ENCODE measurements around the gene CTNNA1. TPM values are rescaled to one million over a fixed set of nuclear protein-coding genes. Genes with fewer than 3 reads are reported as not detected.

The CTNNA1 gene
- total RNA-seq, 1 donor, result 327 TPM

GRCh38 chr5:138922494-138922893 lies 169.3 kb downstream of the CTNNA1 start:
- DNase-seq (ENCODE audit: low read depth), result no peak
- H3K4me3 ChIP-seq (ENCODE audit: low read depth, low read length), result no peak overlapping the region
- TF ChIP-seq CTCF (IDR thresholded peaks at IDR 0.05; ENCODE audit: insufficient read depth, low read length), result no peak

GRCh38 chr5:138925090-138925635 lies 171.9 kb downstream of the CTNNA1 start:
- no peak for DNase-seq (ENCODE audit: low read depth)
- no peak overlapping the region for H3K4me3 ChIP-seq (ENCODE audit: low read depth, low read length)
- TF ChIP-seq CTCF (IDR thresholded peaks at IDR 0.05; ENCODE audit: insufficient read depth, low read length), result no peak

GRCh38 chr5:138926257-138926656 lies 173.0 kb downstream of the CTNNA1 start:
- H3K4me3 ChIP-seq (ENCODE audit: low read depth, low read length), result no peak overlapping the region
- TF ChIP-seq CTCF (IDR thresholded peaks at IDR 0.05; ENCODE audit: insufficient read depth, low read length), result no peak
- no peak for DNase-seq (ENCODE audit: low read depth)

GRCh38 chr5:138926688-138927448 lies 173.6 kb downstream of the CTNNA1 start:
- no peak for TF ChIP-seq CTCF (IDR thresholded peaks at IDR 0.05; ENCODE audit: insufficient read depth, low read length)

GRCh38 chr5:138927544-138927943 lies 174.3 kb downstream of the CTNNA1 start:
- TF ChIP-seq CTCF (IDR thresholded peaks at IDR 0.05; ENCODE audit: insufficient read depth, low read length), result no peak
- no peak overlapping the region for H3K4me3 ChIP-seq (ENCODE audit: low read depth, low read length)
- no peak for DNase-seq (ENCODE audit: low read depth)

More at GRCh38 chr5:138926688-138927448, 173.6 kb downstream of the CTNNA1 start:
- no peak overlapping the region for H3K4me3 ChIP-seq (ENCODE audit: low read depth, low read length)
- DNase-seq (ENCODE audit: low read depth), result no peak

- TF ChIP-seq CTCF (IDR thresholded peaks at IDR 0.05; ENCODE audit: insufficient read depth, low read length), result no peak
- H3K4me3 ChIP-seq (ENCODE audit: low read depth, low read length), result no peak overlapping the region
- no peak for DNase-seq (ENCODE audit: low read depth)
Observed at GRCh38 chr5:138927979-138928378, 174.8 kb downstream of the CTNNA1 start.
